Measurements from ENCODE around the gene LPCAT3.
A peak's percentile ranks its signal among the peaks of the same experiment; 100 is the strongest.
"Not testable (repeated sequence)": the region's sequence is repeated elsewhere in the genome, so short reads cannot be mapped to it uniquely, and the experiment has no call there.

The LPCAT3 gene, protein sequence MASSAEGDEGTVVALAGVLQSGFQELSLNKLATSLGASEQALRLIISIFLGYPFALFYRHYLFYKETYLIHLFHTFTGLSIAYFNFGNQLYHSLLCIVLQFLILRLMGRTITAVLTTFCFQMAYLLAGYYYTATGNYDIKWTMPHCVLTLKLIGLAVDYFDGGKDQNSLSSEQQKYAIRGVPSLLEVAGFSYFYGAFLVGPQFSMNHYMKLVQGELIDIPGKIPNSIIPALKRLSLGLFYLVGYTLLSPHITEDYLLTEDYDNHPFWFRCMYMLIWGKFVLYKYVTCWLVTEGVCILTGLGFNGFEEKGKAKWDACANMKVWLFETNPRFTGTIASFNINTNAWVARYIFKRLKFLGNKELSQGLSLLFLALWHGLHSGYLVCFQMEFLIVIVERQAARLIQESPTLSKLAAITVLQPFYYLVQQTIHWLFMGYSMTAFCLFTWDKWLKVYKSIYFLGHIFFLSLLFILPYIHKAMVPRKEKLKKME

DNA sequence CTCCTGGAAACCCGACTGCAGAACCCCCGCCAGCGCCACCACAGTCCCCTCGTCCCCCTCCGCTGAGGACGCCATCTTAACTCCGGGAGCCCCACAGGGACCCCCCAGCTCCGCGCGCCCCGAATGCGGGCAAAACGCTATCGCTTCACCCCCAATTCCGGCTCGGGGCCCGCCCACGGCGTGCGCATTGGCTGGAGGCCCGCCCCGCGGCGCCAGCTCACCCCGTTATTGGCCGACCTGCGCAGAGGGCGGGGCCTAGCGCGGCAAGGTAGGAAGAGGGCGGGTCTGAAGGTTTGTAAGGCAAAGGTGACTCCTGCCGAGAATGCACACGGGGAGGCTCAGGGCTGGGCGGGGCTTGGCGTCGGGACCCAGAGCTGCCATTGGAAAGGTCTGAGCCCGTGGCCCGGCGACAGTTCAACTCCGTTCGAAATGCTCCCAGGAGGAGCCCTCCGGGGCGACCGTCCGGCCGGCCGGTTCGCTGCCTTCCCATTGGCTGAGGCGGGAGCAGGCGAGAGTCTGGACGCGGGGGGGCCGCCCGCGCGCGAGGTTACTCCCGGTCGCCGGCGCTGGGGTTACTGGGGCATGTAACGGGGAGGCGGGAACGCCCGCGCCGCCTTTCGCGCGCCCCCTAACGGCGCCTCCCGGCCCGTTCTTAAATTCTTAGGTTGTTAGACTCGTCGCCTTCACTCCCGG lies at the start of gene LPCAT3:
Gene LPCAT3 (minus strand): TSS at position 127 of the 693 bp plus-strand sequence. CDS start 52 bp downstream, at position 75.
- DNase-seq: peak; percentile 97

DNA sequence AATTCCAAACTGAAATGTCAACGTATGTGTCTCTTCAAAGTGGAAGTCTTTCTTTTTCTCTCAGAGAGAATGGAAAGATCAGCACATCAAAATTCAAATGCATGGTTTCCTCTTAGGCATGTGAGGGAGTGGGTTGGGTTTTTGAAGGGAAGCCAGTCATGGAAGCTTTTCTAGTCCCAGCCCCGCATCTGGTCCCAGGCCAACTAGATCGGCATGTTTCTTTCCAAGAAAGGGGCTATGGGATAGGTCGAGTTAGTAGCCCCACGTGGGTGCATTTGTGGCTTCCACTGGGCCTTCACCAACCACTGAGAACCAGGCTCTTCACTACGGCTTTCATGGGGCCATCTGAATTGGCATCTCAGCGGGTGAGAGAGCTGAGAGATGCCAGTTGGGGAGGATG lies 48.8 kb upstream of the LPCAT3 start:
- DNase-seq: no peak

DNA sequence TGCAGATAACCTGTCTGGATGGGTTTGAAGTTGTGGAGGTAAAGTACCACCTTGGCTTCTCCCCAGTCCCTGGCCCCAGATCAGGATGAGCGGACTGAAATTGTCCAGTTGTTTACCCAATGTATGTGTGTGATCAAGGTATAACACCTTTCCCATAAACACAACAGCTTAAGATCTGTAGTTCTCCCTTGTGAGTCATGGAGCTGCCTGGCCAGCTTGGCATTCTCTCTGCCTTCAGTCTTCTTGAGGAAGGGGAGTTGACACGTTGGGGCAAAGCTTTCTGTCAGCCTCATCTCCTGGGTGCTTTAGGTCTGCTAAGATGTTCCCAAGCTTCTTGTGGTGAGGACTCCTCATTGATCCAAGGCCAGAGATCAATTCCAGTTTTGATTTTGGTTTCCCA lies 48.3 kb upstream of the LPCAT3 start:
- DNase-seq: no peak

DNA sequence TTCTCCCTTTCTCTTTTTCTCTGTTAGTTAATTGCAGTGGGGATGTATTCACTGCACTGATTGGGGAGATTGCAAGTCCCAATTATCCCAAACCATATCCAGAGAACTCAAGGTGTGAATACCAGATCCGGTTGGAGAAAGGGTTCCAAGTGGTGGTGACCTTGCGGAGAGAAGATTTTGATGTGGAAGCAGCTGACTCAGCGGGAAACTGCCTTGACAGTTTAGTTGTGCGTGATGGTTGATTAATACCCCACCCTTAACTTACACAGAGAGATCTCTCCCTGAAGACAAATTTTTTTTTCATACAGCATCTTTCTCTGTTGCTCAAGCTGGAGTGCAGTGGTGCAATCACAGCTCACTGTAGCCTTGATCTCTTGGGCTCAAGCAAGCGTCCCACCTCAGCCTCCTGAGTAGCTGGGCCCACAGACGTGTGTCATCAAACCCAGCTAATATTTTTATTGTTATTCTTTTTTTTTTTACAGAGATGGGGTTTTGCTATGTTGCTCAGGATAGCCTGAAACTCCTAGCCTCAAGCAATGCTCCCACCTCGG lies 46.9 kb upstream of the LPCAT3 start:
- no peak for DNase-seq

DNA sequence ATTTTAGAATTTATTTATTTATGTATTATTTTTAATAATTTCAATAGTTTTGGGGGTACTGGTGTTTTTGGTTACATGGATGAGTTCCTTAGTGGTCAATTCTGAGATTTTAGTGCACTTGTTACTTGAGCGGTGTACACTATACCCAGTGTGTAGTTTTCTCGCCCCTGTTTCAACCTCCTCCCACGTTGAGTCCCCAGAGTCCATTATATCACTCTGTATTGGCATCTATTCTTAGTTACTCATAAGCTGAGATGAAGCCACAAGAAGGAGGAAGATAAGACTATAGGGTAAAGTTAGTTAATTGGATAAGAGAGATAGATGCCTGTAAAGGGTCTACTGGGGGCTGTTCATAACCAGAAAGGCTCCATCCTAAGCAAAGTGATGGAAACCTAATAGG lies 46.2 kb upstream of the LPCAT3 start:
- no peak for DNase-seq

DNA sequence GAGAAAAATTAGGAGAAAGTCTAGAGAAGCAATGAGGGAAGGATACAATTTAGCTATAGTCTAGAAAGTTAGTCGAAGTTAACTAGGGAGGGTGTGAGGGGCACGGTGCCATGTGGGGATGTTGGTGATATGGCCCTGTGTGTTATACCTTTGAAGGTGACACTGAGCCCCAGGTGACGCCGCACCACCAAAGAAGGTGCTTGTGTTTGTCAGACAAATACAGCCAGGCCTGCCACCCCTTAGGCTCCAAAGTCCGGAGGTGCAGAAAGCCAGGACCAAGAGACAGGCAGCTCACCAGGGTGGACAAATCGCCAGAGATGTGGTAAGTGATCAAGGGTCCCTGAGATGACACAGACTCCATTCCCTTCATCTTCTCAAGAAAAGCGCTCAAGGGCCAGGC lies 43.3 kb upstream of the LPCAT3 start:
- no peak for DNase-seq

DNA sequence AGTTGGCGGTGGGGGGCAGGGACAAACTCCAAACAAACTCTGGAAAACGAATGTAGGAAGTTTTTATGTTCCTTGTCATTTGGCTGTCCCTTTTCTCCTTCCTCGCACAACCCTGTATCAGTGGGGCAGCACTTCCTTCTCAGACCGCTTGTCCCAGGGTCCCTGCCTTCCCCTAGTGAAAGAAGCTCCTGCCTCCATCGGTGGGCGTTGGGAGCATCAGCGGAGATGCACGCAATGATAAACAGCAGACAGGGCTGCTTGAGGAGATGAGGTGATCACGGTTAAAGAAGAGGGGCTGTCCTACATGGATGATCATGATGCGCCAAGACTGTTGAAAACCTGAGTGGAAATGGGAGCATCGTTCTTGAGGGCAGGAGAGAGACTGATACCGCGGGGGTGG lies 42.9 kb upstream of the LPCAT3 start:
- no peak for DNase-seq

DNA sequence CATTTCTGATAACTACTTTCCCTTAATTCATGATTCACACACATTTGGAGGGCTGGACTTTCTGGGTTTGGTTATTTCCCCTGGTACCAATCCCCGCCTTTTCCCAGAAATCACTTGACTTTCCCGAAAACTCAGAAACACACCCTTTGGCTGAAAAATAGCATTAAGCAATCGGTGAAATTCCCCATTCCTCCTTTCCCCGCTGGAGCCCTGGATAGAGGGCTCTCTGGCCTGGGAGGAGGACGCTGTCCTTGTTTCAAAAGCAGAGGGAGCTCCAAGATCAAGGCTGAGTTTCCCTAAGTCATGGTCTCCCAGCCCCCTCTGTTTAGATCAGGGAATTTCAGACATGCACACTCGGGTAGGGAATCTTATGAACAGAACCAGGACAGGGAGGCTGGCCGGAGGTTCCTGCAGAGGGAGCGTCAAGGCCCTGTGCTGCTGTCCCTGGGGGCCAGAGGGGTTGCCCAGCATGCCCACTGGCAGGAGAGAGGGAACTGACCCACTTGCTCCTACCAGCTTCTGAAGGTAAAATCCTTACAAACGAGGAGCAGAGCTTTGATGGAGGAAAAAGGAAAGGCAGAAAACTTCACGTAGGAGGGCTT lies 42.2 kb upstream of the LPCAT3 start, which contains the start of gene C1S:
Gene C1S (plus strand): TSS at position 366 of the 602 bp plus-strand sequence. CDS start 1,195 bp downstream, outside the sequence.
- DNase-seq: no peak

DNA sequence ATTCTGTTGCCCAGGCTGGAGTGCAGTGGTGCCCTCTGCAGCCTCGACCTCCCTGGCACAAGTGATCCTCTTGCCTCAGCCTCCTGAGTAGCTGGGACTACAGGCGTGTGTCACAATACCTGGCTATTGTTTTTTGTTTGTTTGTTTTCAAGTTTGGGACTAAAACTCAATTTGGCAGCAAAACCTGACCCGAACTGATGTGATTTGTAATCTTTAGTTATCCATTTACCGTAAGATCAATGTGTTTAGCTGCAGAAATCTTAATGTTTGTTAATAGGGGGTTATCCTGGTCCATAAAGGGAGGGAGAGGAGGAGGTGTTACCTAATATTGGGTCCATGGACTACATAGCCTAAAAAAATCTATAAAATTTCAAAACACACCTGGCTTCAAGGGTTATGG lies 41.5 kb upstream of the LPCAT3 start:
- DNase-seq: no peak

DNA sequence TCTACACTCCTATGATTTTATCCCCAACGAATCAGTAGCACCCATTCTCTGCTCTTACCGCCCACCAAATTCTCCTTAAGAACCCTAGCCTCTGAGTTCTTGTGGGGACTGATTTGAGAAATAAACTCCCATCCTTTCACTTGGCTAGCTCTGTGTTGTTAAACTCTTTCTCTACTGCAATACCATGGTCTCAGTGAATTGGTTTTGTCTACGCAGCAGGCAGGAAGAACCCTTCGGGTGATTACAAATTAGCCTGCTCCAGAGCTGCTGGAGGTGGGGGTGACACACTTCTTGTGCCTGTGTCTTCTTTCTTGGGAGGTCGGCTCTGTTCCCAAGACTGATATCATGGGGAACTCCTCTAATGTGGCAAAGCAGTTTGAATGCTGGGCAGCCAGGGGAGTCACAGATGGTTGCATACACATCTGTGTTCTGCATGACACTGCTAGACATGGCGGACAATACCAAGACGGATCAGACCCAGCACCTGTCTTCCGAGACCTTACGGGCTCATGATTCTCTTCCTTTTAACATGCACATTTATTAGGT lies 40.6 kb upstream of the LPCAT3 start:
- DNase-seq: no peak

DNA sequence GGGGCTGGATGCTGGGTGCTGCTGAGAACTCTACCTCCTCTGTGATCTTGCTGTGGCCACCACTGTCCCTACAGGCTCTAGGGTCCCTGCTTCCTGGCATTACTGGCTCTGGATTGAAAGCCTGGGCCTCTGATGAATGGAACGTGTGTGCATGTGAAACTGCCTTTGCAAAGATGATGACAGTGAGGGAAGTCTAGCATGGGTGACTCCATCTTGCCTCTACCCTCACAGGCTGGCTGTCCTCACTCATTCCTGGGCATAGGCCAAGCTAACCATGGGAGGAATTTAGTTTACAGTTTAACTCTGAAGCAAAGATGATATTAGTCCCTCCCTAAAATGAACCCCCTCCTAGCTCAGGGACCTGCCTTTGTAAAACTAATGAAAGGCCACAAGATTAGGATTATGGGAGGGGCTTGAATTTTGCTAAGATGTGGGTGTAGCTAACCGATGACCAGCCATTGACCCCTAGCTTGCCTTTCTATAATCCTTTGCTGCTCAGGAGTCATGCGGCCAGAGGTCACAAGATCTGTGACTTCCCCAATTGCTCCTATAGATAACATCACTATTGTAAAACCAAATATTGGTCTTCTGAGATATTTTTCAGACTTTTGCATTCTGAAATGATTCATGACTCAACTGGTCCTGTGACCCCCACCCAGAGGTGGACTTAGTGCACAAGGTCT lies 40.0 kb upstream of the LPCAT3 start:
- no peak for DNase-seq

DNA sequence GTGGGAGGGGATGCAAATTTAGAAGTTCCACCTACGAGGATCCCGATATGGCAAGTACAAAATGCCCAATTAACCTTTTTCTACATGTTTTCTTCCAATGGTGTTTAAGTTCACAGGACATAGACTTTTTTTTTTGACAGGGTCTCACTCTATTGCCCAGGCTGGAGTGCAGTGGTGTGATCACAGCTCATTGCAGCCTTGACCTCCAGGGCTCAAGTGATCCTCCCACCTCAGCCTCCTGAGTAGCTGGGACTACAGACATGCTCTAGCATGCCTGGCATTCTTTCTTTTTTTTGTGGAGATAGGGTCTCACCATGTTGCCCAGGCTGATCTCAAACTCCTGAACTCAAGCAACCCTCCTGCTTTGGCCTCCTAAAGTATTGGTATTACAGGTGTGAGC lies 37.5 kb upstream of the LPCAT3 start:
- DNase-seq: not testable (repeated sequence)

DNA sequence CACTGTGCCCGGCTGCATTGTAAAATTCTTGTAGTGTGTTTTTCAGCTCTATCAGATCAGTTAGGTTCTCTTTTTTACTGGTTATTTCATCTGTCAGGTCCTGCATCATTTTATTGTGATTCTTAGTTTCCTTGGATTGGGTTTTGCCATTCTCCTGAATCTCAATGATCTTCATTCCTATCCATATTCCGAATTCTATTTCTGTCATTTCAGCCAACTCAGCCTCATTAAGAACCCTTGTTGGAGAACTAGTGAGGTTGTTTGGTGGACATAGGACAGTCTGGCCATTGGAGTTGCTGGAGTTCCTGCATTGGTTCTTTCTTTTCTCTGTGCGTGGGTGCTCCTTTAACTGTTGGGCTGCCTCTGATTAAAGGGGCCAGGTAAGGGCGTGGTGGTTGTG lies 36.6 kb upstream of the LPCAT3 start:
- no peak for DNase-seq

DNA sequence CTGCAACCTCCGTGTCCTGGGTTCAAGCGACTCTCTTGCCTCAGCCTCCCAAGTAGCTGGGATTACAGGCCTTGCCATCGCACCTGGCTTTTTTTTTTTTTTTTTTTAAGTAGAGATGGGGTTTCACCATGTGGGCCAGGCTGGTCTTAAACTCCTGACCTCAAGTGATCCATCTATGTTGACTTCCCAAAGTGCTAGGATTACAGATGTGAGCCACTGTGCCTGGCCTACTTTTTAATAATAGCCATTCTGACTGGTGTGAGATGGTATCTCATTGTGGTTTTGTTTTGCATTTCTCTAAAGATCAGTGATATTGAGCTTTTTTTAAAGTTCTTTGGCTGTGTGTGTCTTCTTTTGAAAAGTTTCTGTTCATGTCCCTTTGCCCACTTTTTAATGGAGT lies 31.7 kb upstream of the LPCAT3 start:
- DNase-seq: not testable (repeated sequence)

DNA sequence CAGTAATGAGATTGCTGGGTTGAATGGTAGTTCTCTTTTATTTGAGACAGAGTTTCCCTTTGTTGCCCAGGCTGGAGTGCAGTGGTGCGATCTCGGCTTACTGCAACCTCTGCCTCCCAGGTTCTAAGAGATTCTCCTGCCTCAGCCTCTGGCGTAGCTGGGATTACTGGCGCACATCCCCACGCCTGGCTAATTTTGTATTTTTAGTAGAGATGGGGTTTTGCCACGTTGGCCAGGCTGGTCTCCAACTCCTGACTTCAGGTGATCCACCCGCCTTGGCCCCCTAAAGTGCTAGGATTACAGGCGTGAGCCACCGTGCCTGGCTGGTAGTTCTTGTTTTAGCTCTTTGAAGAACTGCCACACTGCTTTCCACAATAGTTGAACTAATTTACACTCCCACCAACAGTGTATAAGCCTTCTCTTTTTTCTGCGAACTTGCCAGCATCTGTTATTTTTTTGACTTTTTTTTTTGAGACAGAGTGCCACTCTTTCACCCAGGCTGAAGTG lies 31.2 kb upstream of the LPCAT3 start:
- DNase-seq: not testable (repeated sequence)

DNA sequence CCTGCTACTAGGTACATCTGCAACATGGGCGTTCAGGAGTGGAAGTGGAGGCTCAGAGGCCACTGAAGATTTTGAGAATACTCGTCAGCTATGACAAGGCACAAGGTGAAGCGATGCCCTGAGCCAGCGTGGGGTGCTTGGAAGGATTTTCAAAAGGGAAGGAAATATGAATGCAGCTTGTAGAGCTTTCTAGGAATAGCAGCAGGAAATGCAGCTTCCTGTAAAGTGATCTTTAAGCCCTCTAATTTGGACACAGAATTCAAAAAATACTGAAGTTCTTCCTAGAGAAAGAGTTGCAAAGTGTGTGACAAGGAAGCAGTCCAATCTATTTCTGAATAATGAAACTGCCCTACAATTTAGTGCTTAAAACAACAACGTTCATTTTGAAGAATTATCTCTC lies 29.0 kb upstream of the LPCAT3 start:
- no peak for DNase-seq

DNA sequence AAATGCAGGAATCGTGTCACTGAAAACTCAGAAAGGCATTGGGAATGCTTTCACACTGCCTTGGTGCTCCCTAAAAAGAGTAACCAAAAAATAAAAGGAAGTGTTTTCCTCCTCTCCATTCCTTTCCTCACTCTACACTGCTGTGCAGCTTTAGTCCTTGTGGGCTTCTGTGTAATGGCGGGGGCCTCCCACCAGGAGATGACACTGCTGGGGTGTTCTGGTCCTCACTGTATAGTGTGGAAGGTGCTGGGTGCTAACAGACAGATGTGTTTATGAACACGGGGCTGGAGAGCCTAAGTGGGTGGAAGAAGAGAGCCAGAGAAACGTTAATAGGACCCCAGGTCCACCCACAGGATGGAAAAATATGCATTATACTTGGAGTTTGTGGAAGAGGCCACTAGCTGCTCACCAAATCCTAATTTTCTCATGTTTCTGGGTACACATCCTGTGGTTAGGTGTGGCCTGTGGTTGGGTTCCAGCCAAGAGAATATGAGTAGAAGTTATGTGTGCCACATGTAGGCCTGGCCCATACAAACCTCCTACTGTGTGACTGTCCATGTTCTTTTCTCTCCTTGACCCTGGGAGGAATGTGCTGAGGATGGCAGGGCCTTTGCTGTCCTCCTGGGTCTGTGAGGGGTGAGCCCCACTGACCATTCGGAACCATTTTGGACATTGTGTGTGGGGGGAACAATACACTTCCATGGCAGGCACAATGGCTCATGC lies 28.3 kb upstream of the LPCAT3 start:
- DNase-seq: no peak

DNA sequence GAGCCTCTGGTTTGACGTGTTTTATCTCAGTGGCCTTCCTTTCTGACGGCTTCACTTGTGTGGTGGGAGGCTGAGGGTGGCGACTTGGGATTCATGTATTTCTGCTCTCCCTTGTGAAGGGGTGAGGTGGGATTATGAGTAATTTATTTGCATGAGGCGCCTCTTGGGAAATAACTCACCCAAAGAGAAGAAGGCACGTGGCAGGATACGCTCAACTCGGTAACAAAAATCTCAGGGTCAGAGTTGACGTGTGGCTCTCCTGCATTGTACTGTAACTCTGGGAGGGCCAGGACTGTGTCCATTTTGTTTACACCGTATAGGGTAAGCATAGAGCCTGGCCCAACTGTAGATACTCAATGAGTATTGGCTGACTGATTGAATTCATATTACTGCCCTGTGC lies 27.6 kb upstream of the LPCAT3 start:
- no peak for DNase-seq

DNA sequence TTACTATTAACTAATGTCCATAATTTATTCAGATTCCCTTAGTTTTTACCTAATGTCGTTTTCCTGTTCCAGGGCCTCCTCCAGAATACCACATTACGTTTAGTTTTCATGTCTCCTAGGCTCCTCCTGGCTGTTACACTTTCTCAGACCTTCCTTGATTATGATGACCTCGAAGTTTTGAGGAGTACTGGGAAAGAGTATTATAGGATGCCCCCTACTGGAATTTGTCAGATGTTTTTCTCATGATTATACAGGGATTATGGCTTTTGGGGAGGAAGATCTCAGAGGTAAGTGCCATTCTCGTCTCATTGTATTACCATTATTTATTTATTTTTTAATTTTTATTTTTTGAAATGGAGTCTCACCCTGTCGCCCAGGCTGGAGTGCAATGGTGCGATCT lies 24.6 kb upstream of the LPCAT3 start:
- no peak for DNase-seq

DNA sequence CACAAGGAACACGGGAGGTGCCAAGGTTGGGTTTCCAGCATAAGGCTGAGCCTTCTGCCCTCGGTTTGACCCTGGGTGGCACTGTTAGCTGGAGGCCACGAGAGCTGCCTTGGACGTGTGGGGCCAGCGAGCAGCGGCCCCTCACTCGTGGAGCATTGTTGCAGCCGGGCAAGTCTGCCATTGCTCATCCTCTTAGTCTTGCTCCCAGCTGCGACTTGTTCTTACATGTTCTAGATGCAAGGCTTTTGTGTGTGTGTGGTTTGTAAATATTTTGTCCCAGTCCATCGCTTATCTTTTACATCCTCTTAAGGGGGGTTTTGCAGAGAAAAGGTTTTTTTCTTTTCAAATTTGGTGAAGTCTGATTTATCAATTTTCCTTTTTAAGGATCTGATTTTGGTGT lies 21.1 kb upstream of the LPCAT3 start:
- no peak for DNase-seq

DNA sequence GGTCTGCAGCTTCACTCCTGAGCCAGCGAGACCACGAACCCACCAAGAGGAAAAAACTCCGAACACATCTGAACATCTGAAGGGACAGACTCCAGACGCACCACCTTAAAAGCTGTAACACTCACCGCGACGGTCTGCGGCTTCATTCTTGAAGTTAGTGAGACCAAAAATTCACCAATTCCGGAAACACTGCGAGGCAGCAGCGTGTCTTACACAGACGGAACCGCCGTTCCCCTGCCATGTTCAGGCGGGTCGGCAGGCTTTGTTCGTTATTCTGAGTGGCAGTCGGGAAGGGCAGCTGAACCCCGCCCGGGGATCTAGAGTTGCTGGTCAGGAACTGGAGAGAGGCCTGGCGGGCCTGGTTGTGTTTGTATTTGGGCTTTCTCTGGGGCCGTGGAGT lies 20.3 kb upstream of the LPCAT3 start:
- DNase-seq: no peak

DNA sequence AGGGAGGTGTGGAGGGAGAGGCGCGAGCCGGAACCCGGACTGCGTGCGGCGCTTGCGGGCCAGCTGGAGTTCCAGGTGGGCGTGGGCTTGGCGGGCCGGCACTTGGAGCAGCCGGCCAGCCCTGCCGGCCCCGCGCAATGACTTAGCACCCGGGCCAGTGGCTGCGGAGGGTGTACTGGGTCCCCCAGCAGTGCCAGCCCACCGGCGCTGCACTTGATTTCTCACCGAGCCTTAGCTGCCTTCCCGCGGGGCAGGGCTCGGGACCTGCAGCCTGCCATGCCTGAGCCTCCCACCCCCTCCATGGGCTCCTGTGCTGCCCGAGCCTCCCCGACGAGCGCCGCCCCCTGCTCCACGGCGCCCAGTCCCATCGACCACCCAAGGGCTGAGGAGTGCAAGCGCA lies 19.1 kb upstream of the LPCAT3 start:
- DNase-seq: not testable (repeated sequence)
